GM21786 (cell line): ENCODE data around the gene RNF183.
"Not testable (repeated sequence)": the region's sequence is repeated elsewhere in the genome, so short reads cannot be mapped to it uniquely, and the experiment has no call there.

ENCODE experiments used
- ATAC-seq: cut with Tn5 transposase; IDR thresholded peaks from one replicate; pipeline ENCODE4 v1.9.1; 2021; ENCODE audit not compliant: unreplicated experiment

Gene RNF183

GRCh38 chr9:113317777-113318176 lies 14.6 kb upstream of the RNF183 start:
- no peak for ATAC-seq

GRCh38 chr9:113316030-113316429 lies 12.9 kb upstream of the RNF183 start:
- ATAC-seq = no peak

- no peak for ATAC-seq
Measured at GRCh38 chr9:113315231-113315630, 12.1 kb upstream of the RNF183 start.

GRCh38 chr9:113313261-113313660 lies 10.1 kb upstream of the RNF183 start:
- ATAC-seq = no peak

GRCh38 chr9:113311961-113312360 lies 8.8 kb upstream of the RNF183 start:
- ATAC-seq = no peak

- no peak for ATAC-seq
Measured at GRCh38 chr9:113310538-113310937, 7.4 kb upstream of the RNF183 start.

GRCh38 chr9:113309204-113309813 lies 6.1 kb upstream of the RNF183 start:
- ATAC-seq = peak; percentile 47

- no peak for ATAC-seq
Measured at GRCh38 chr9:113307396-113307975, 4.3 kb upstream of the RNF183 start.

GRCh38 chr9:113306566-113306965 lies 3.4 kb upstream of the RNF183 start:
- ATAC-seq = no peak

GRCh38 chr9:113301548-113301947 lies 1.6 kb downstream of the RNF183 start:
- no peak for ATAC-seq

GRCh38 chr9:113299800-113300292 lies 3.3 kb downstream of the RNF183 start:
- no peak for ATAC-seq

GRCh38 chr9:113298924-113299770 lies 4.0 kb downstream of the RNF183 start:
- ATAC-seq = no peak

- ATAC-seq = no peak
Measured at GRCh38 chr9:113298311-113298710, 4.9 kb downstream of the RNF183 start.

- no peak for ATAC-seq
Measured at GRCh38 chr9:113296796-113297558, 6.2 kb downstream of the RNF183 start.

GRCh38 chr9:113296247-113296646 lies 6.9 kb downstream of the RNF183 start:
- ATAC-seq = not testable (repeated sequence)

- no peak for ATAC-seq
Measured at GRCh38 chr9:113293285-113293878, 9.8 kb downstream of the RNF183 start.

GRCh38 chr9:113290052-113290607 lies 13.0 kb downstream of the RNF183 start:
- no peak for ATAC-seq

GRCh38 chr9:113289091-113289490 lies 14.1 kb downstream of the RNF183 start:
- no peak for ATAC-seq

GRCh38 chr9:113281356-113281755 lies 21.8 kb downstream of the RNF183 start:
- no peak for ATAC-seq

- ATAC-seq = no peak
Measured at GRCh38 chr9:113278840-113279239, 24.3 kb downstream of the RNF183 start.
